Activated T-helper 1 cell treated with anti-CD3 and anti-CD28 coated beads, Interleukin-12 subunit alpha, Interleukin-12 subunit beta, Interleukin-2, Interleukin-4 antibody, amounts not matched to agents 30 ng/mL and 10 ng/mL and 1 ng/mL, durations not matched to agents 14 hours and 24 hours and 36 hours (primary cell): ENCODE data around the gene FRMPD1. TPM values are rescaled to one million over a fixed set of nuclear protein-coding genes. Genes with fewer than 3 reads are reported as not detected.

Experiments
- DNase-seq: peaks from one replicate; pipeline ENCODE4 v3.0.0; 2021; ENCODE audit warnings: low spot score
- H3K27ac Mint-ChIP-seq: one replicate; pipeline ENCODE4 v1.8.0; 2021; ENCODE audit warnings: mild to moderate bottlenecking, mixed read lengths
- H3K27me3 Mint-ChIP-seq: one replicate; pipeline ENCODE4 v1.8.0; 2022; ENCODE audit warnings: mild to moderate bottlenecking, moderate library complexity, mixed read lengths; ENCODE audit not compliant: insufficient read depth
- H3K36me3 Mint-ChIP-seq: one replicate; pipeline ENCODE4 v1.8.0; 2021; ENCODE audit warnings: low read depth, mixed read lengths
- H3K4me1 Mint-ChIP-seq: one replicate; pipeline ENCODE4 v1.8.0; 2021; ENCODE audit warnings: low read depth, mixed read lengths
- H3K4me3 Mint-ChIP-seq: one replicate; pipeline ENCODE4 v1.8.0; 2021; ENCODE audit warnings: mild to moderate bottlenecking, moderate library complexity, mixed read lengths
- H3K9me3 Mint-ChIP-seq: one replicate; pipeline ENCODE4 v1.8.0; 2021; ENCODE audit warnings: mixed read lengths
- intact Hi-C: fragments of 100-400 bp; cut with micrococcal nuclease; formaldehyde crosslinking; loops from one replicate; pipeline ENCODE4 v1.15.1; 2024
- total RNA-seq: library from RNA; stranded (reverse); gene quantifications from 2 replicates; pipeline ENCODE4 v1.2.3, GENCODE V29; 2022

FRMPD1 gene
- total RNA-seq, 1 donor from 2014 or later = 0.03 TPM

DNA sequence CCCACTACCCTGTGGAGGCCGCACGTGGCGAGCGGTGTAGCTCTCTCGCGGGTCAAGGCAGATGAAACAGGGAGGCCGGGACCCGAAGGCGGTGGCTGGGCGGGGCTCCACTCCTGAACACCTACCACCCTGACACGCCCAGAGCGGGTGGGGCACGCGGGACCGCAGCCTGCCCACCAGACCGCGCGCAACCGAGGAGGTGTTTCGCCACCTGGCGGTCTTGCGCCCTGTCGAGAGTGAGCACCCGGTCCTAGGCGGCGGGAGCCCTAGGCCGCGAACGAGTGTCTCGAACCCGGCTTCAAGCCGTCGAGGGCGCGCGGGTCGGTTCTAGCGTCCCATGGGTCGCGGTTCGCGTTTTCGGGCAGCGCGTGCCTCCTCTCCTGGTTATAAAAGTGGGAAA is 136.3 kb downstream of the FRMPD1 start:
- no peak overlapping the region for H3K27ac Mint-ChIP-seq
- intact Hi-C loops = loop anchor here (10.0 kb wide), 1 partner anchor 302 kb away; the partner anchor contains the start of gene POLR1E
- peaks cover 14% of the 10 kb centered on the region for H3K36me3 Mint-ChIP-seq
- H3K27me3 Mint-ChIP-seq = no peaks in the 10 kb centered on the region
- H3K4me3 Mint-ChIP-seq = no peak overlapping the region
- peaks cover 29% of the 10 kb centered on the region for H3K4me1 Mint-ChIP-seq
- no peaks in the 10 kb centered on the region for H3K9me3 Mint-ChIP-seq
- DNase-seq = no peak

DNA sequence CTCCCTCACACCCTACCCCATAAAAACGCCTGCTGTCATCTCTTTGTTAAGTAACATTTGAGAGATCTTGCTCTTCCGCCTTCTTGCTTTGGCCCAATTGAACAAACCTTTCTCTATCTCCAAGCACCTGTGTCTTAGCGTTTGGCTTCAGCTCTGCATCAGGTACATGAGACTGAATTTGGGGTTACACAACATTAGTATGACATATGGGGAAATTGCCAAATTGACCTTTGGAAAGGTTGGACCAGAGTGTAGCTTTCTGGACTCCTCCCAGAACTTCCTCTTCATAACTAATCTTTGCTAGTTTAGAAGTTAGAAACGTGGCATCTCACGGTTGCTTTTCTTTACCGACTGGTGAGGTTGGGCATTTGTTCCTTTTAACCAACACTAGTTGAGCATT is 137.6 kb downstream of the FRMPD1 start:
- H3K27me3 Mint-ChIP-seq = no peaks in the 10 kb centered on the region
- peaks cover 16% of the 10 kb centered on the region for H3K4me1 Mint-ChIP-seq
- peaks cover 7% of the 10 kb centered on the region for H3K36me3 Mint-ChIP-seq
- H3K9me3 Mint-ChIP-seq = no peaks in the 10 kb centered on the region
- H3K4me3 Mint-ChIP-seq = peak overlapping the region; percentile 38
- intact Hi-C loops = loop anchor here (10.0 kb wide), 1 partner anchor 304 kb away; the partner anchor contains the start of gene POLR1E
- no peak for DNase-seq
- no peak overlapping the region for H3K27ac Mint-ChIP-seq

GRCh38 chr9:37790096-37790495 is 139.3 kb downstream of the FRMPD1 start:
- DNase-seq = no peak
- Mint-ChIP-seq H3K9me3 (no peaks in the 10 kb centered on the region), H3K4me1 (peaks cover 11% of the 10 kb centered on the region), H3K36me3 (peaks cover 4% of the 10 kb centered on the region), H3K27ac (no peak overlapping the region), H3K4me3 (no peak overlapping the region), H3K27me3 (peaks cover under 1% of the 10 kb centered on the region)
- intact Hi-C loops = no loop called here

DNA sequence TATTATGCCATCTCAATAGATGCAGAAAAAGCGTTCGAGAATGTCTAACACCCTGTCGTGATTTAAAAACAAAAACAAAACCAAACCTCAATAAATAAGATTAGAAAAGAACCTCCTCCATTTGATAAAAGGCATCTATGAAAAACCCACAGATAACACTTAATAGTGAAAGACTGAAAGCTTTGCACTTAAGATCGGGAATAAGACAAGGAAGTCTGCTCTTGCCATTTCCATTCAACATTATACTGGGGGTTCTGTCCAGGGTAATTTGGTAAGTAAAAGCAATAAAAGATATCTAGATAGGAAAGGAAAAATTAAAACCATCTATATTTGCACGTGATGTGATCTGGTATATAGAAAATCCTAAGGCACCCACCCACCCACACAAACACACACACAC is 141.4 kb downstream of the FRMPD1 start:
- intact Hi-C loops = no loop called here
- Mint-ChIP-seq H3K4me3 (no peak overlapping the region), H3K27me3 (peaks cover 4% of the 10 kb centered on the region), H3K9me3 (no peaks in the 10 kb centered on the region), H3K36me3 (peaks cover 4% of the 10 kb centered on the region), H3K4me1 (peaks cover 6% of the 10 kb centered on the region), H3K27ac (no peak overlapping the region)
- DNase-seq = no peak

GRCh38 chr9:37796232-37796631 is 145.5 kb downstream of the FRMPD1 start:
- H3K27me3 Mint-ChIP-seq = peaks cover 4% of the 10 kb centered on the region
- H3K27ac Mint-ChIP-seq = no peak overlapping the region
- intact Hi-C loops = no loop called here
- no peaks in the 10 kb centered on the region for H3K9me3 Mint-ChIP-seq
- DNase-seq = no peak
- peaks cover 9% of the 10 kb centered on the region for H3K36me3 Mint-ChIP-seq
- H3K4me3 Mint-ChIP-seq = no peak overlapping the region
- H3K4me1 Mint-ChIP-seq = peaks cover 22% of the 10 kb centered on the region

Other genes starting within 250 kb of the FRMPD1 start
- 74.8 and 75.7 TPM in 2 replicates for gene GRHPR, start 228.3 kb upstream of the FRMPD1 start, total RNA-seq
- gene ZBTB5, start 185.5 kb upstream of the FRMPD1 start, total RNA-seq = 9.6 and 11.2 TPM in 2 replicates
- 59.8 and 61.0 TPM in 2 replicates for gene POLR1E, start 165.0 kb upstream of the FRMPD1 start, total RNA-seq
- 2.3 and 2.9 TPM in 2 replicates for gene FBXO10, start 74.6 kb upstream of the FRMPD1 start, total RNA-seq
- gene TOMM5, start 58.4 kb upstream of the FRMPD1 start, total RNA-seq = 174 and 175 TPM in 2 replicates
- 10.0 and 11.8 TPM in 2 replicates for gene TRMT10B, start 102.9 kb downstream of the FRMPD1 start, total RNA-seq
- 94.8 and 116 TPM in 2 replicates for gene EXOSC3, start 134.1 kb downstream of the FRMPD1 start, total RNA-seq
- 18.5 and 19.4 TPM in 2 replicates for gene DCAF10, start 149.8 kb downstream of the FRMPD1 start, total RNA-seq